GM19452 (cell line): Measurements from ENCODE around the gene TMEM254.
"Not testable (repeated sequence)": the region's sequence is repeated elsewhere in the genome, so short reads cannot be mapped to it uniquely, and the experiment has no call there.

Experiments used
- ATAC-seq: cut with Tn5 transposase; IDR thresholded peaks from one replicate; pipeline ENCODE4 v1.9.1; 2021; ENCODE audit not compliant: unreplicated experiment

The TMEM254 gene

GRCh38 chr10:80132299-80133139 is 54.1 kb downstream of the TMEM254 start, which contains the start of gene PLAC9:
TSS of gene PLAC9 (plus strand) at chr10:80132730. CDS start at chr10:80132763, 33 bp downstream.
- no peak for ATAC-seq

DNA sequence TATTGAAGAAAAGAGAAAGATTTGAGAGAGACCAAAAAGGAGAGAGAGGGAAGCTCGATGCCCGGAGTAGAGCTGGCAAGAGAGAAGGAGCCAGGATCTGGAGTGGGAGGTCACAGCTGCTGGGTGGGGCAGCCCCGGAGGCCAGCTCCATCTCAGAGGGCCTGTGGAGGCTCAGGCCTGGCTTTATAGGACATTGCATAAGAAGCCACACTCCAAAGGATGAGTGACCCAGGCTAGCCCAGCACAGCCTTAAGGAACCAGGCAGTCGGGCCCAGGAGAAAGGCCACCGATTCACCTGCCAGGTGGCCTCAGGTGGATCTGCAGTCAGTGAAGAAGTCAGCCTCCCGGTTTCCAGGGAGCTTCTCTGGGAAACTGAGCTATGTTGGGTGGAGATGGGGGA is 54.7 kb downstream of the TMEM254 start:
- ATAC-seq, result no peak

- ATAC-seq, result not testable (repeated sequence)
Measured at GRCh38 chr10:80133687-80134086, 55.2 kb downstream of the TMEM254 start.

DNA sequence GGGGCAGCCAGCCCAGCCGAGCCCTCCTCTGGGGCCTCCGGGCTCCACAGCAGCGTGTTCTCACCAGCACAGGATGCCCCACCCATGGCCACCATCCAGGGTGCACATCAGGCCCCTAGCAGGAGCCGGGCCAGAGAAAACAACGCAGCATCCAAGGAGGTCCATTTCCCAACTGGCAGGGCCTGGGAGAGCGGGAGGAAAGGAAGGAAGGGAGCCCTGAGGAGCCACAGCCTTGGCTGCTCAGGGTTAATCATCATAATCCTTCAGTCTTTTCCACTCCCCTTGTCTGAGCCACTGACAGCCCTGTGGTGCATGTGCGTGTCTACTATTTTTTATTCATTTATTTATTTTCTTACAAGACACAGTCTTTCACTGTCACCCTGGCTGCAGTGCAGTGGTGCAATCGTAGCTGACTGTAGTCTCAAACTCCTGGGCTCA is 57.7 kb downstream of the TMEM254 start:
- ATAC-seq, result no peak

- ATAC-seq, result no peak
Measured at GRCh38 chr10:80137031-80137862, 58.8 kb downstream of the TMEM254 start.

- ATAC-seq, result no peak
Measured at GRCh38 chr10:80137920-80138319, 59.5 kb downstream of the TMEM254 start.

DNA sequence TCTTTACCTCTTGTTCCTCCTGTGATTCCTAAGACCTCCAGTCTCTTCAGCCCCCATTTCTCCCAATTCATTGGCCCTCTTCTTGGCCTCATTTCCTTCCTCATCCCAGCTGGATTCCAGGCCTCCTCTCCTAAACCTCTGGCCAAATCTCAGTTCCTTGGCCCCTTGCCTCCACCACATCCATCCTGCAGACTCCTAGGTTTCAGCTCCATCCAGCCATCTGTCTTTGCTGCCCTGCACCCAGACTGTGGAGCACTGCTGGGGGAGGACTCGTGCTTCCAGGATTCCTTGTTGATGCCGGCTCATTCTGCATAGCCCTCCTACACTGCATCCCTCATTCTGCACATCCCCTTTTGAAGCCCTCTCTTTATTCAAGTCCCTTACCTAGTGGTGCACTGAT is 60.8 kb downstream of the TMEM254 start:
- ATAC-seq, result no peak

GRCh38 chr10:80140251-80140650 is 61.8 kb downstream of the TMEM254 start:
- ATAC-seq, result no peak

DNA sequence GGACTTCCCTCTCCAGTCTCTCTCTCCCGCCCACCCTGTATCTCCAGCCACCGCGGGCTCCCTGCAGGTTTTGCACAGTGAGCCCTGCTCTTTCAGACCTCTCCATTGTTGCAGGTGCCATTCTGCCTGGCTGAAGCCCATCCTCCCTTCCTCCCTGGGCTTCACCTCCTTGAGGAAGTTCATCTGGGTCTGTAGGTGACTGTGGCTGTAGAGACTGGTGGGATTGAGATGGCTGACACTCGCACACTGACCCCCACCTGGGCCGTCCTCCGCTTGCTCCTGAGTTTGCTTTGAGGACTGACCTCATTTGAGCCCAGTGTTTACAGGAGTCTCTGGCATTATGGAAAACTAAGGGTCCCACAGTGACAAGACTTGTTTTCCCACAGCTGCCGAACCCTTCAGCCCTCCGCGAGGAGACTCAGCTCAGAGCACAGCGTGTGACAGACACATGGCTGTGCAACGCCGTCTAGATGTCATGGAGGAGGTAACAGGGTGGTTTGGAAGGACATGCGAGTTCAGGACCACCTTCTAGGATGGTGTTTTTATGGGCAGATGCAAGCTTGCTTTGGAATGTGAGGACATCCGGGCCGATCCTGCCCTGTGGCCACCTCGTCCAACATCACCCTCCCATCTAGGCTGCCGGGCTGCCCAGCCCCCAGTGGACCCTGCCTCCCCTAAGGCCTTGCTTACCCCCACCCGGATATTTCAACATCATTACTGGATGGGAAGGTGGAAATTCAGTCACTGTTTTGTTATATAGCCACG is 63.4 kb downstream of the TMEM254 start:
- no peak for ATAC-seq
